Bronchial epithelial cell (primary cell): Measurements from ENCODE around the gene HELLS. TPM values are rescaled to one million over a fixed set of nuclear protein-coding genes. Genes with fewer than 3 reads are reported as not detected.

Experiments used
- DNase-seq: peaks from one replicate; pipeline ENCODE4 v3.0.0-alpha.2; 2010; ENCODE audit warnings: low read depth
- FAIRE-seq: peaks from 2 replicates; lab custom pipeline; 2011; peaks lifted over from hg19 to GRCh38; lab: Jason Lieb, UNC
- H3K27me3 ChIP-seq: 2 replicates; pipeline ENCODE4 v1.5.1; 2011; ENCODE audit warnings: low read length; ENCODE audit not compliant: control insufficient read depth, insufficient read depth
- H3K36me3 ChIP-seq: 2 replicates; pipeline ENCODE4 v1.5.1; 2011; ENCODE audit warnings: low read length; ENCODE audit not compliant: control insufficient read depth, insufficient read depth
- H3K4me3 ChIP-seq: 2 replicates; pipeline ENCODE4 v1.5.1; 2011; ENCODE audit warnings: mild to moderate bottlenecking, low read depth, low read length, control low read depth
- CTCF ChIP-seq: IDR thresholded peaks from 2 replicates; pipeline ENCODE4 v1.5.1; 2011; ENCODE audit warnings: mild to moderate bottlenecking, moderate library complexity, low read length, control low read depth, inconsistent platforms; ENCODE audit not compliant: insufficient read depth, severe bottlenecking
- total RNA-seq: library from RNA; depleted of rRNA; stranded (reverse); fragments of >200 nt; gene quantifications from 2 replicates; pipeline ENCODE4 v1.2.1, GENCODE V29; 2014

The HELLS gene
- total RNA-seq, 1 donor from 2014 or later, result 5.3 TPM

- FAIRE-seq (no peak), DNase-seq (no peak)
- no peak for TF ChIP-seq CTCF
- no peak overlapping the region for H3K4me3 ChIP-seq
- no peaks in the 10 kb centered on the region for H3K36me3 ChIP-seq
- H3K27me3 ChIP-seq, result no peaks in the 10 kb centered on the region
Observed at GRCh38 chr10:94591461-94592205, 46.0 kb downstream of the HELLS start.

- no peaks in the 10 kb centered on the region for H3K36me3 ChIP-seq
- no peak overlapping the region for H3K4me3 ChIP-seq
- TF ChIP-seq CTCF, result no peak
- FAIRE-seq, result no peak
- no peaks in the 10 kb centered on the region for H3K27me3 ChIP-seq
- DNase-seq, result no peak
Observed at GRCh38 chr10:94602729-94603515, 57.3 kb downstream of the HELLS start.

GRCh38 chr10:94607111-94607510, 61.5 kb downstream of the HELLS start:
- FAIRE-seq, result no peak
- TF ChIP-seq CTCF, result no peak
- Histone ChIP-seq H3K36me3 (no peaks in the 10 kb centered on the region), H3K4me3 (no peak overlapping the region), H3K27me3 (no peaks in the 10 kb centered on the region)
- no peak for DNase-seq

GRCh38 chr10:94608559-94608958, 63.0 kb downstream of the HELLS start:
- no peaks in the 10 kb centered on the region for H3K36me3 ChIP-seq
- no peak for TF ChIP-seq CTCF
- DNase-seq, result no peak
- H3K27me3 ChIP-seq, result no peaks in the 10 kb centered on the region
- FAIRE-seq, result no peak
- no peak overlapping the region for H3K4me3 ChIP-seq

GRCh38 chr10:94614558-94614957, 69.0 kb downstream of the HELLS start:
- no peak for TF ChIP-seq CTCF

More at GRCh38 chr10:94614558-94614957, 69.0 kb downstream of the HELLS start:
- no peaks in the 10 kb centered on the region for H3K27me3 ChIP-seq
- no peak overlapping the region for H3K4me3 ChIP-seq
- H3K36me3 ChIP-seq, result no peaks in the 10 kb centered on the region
- FAIRE-seq, result no peak
- DNase-seq, result no peak
